HG03196 (cell line): ENCODE data around the gene SLCO4C1.

Experiments
- ATAC-seq: cut with Tn5 transposase; IDR thresholded peaks from one replicate; pipeline ENCODE4 v1.9.1; 2021; ENCODE audit not compliant: unreplicated experiment

SLCO4C1 gene

DNA sequence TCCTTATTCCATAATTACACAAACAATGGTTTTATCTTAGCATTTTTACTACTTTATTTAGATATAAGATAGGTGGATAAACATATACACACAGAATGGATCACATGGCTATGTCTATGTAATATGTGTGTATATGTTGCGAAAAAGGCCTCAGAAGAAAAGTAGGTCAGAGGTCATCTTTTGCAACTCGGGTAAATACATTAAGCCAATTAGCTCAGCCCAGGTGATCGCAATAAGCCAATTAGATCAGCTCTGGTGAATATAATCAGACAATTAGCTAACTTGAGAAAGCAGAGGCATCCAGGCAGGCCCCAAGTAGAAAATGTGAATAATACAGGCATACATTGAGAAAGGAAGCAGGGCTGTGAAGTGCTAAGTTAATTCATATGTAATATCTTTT, 24.3 kb downstream of the SLCO4C1 start:
- ATAC-seq = no peak

DNA sequence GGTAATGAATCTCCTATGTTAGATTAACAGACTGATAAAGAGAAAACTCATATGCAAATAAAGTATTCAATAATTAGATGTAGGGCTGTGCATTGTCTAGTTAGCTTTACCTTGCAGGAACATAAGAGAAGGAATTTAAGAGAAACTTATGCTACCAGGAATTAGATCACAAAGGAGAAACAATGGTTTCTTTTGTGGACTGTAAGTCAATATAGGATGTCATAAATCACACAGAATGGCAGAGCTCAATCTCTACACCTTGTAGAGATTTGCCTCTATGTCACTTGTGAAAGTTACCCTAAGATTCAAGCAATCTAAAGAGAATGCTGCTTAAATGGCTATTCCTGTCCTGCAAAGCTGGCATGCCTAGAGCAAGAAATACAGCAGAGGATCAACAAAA, 26.0 kb downstream of the SLCO4C1 start:
- ATAC-seq = no peak

DNA sequence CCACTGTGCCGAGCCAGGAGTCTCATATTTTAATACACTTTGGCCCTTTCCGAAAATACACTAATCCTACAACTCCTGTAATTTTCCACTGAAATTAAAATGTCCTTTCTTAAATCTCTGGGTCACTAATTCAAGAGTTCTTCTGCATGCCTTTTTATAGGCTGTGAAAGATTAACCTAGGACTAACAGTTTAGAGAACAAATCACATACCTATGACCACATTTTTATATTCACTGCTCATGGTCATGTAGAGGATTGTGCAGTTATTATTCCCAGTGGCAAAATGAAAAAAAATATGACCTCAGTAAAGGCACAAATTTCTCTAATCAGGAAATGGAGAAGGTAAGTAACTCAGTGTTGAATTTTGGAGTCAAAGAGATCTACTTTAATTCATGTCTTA, 33.4 kb downstream of the SLCO4C1 start:
- no peak for ATAC-seq

- no peak for ATAC-seq
Observed at GRCh38 chr5:102249381-102249780, 46.7 kb downstream of the SLCO4C1 start.

- ATAC-seq = no peak
Observed at GRCh38 chr5:102243213-102243612, 52.9 kb downstream of the SLCO4C1 start.

- no peak for ATAC-seq
Observed at GRCh38 chr5:102241809-102242421, 54.2 kb downstream of the SLCO4C1 start.

DNA sequence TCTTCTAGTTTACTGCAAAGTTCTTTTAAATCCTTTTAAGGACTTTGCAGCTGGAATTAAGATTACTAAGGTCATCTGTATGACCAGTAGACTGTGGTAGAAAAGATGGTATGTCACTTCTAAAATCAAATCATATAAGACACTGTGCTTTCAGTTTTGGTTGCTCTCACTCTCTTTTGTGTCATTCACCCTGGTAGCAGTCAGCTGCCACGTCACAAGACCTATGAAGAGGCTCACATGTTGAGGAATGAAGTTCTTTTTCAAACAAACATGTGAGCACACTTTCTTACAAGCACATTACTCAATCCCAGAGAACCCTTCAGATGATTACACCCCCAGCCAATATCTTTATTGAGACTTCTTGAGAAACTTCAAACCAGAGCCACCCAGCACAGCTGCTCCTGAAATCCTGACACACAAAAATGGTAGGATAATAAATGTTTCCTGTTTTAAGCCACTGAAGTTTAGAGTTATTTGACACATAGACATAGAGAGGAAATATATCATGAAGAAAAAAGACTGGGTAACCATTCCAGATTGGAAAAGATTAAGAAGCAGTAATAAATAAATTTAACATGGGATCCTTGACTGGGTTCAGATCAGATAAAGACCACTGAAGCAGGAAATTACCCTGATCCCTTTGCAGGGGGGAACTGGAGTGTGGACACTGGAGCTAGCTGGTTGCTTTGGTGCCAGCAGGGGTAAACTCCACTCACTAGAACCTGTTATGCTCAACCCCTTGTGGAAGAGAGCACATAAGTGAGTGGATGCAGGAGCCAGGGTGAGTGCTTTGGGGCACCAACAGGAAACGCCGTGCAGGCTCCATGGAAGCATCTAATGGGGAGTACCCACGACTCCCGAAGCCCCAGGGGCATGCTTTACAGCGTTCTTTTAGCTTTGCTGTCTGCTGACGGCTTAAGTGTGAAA, 64.1 kb downstream of the SLCO4C1 start:
- peak; percentile 73 for ATAC-seq

GRCh38 chr5:102229685-102230084, 66.4 kb downstream of the SLCO4C1 start:
- no peak for ATAC-seq

DNA sequence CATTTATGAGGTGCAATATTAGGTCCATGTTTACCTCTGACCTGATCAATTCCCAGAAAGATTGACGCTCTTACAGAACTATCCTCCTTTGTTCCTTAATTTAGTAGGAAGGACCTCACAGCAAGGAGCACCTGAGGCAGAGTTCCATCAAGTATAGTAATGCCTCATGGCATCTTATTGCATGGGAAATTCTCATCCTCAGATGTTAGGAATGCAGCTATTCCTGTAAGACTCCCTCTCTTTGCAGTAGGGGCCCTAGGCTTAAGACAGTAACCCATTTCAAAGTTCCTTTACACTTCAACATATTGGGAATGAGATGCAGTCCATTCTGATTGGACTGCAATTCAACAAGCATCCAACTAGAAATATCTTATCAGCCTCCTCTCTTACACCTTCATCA, 69.8 kb downstream of the SLCO4C1 start:
- no peak for ATAC-seq

DNA sequence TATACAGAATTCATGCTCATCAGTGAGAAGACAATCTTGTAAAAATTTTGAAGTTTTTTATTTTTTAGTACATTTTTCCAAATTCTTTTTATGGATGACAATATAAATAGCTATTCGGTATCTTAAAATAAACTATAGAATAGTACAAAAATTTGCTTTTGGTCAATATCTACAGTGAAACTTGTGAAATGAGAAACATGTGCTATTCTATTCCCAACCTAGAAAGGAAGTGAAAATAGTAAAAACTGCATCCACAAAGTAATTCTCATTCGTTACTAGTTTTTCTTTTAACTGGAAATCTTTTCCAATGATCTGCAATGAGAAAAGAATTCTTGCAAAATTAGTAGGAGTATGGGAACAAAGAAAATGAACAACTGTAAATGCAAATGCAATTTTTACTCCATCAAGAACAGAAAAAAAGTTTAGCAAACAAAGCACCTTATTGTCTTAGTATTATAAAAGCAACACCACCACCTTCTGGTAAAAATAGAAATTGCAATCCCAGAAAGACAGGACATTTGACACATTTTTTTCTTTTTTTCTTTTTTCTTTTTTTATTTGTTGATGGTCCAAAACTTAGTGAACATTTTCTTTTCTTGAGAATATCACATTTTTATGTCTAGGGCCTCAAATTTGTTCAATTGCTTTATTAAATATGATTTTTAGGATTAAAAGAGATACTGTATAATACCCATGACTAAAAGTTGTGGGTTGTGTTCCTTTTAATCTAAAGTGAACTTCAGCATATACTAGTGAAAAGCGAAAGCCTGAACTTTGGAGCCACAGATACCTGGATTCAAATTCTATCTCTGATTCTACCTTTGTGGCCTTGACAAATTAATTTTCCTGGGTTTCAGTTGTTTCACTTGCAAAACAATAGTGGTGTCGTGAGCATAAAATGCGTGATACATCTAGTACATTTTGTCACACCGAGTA, 72.3 kb downstream of the SLCO4C1 start:
- no peak for ATAC-seq

DNA sequence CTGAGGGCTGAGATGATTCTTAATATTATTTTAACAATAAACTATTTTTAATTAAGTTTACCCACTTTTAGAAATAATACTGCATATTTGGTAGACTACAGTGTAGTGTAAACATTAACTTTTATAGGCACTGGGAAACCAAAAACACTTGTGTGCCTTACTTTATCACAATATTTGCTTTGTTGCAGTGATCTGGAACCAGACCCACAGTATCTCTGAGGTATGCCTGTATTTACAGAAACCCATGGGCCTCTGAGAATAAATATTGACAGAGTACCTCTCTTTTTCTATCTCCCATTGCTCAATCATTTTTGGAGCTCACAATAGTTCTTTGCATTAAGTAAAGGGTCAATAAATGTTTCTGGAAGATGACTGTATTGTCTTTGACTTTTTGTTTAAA, 73.3 kb downstream of the SLCO4C1 start:
- ATAC-seq = no peak

DNA sequence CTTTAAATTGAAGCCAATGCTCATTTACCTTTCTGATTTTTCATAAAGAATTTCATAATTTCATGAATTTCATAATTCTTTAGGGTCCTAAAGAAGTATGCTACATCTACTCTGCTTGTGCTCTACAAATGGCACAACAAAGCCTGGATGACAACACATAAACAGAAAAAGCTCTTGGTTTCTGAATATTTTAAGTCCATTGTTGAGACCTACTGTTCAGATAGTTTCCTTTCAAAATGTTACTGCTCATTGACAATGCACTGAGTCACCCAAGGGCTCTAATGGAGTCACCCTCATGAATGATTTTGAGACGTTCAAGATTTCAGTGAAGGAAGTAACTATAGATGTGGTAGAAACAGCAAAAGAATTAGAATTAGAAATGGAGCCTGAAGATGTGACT, 74.1 kb downstream of the SLCO4C1 start:
- no peak for ATAC-seq

- ATAC-seq = no peak
Observed at GRCh38 chr5:102218159-102218558, 77.9 kb downstream of the SLCO4C1 start.

DNA sequence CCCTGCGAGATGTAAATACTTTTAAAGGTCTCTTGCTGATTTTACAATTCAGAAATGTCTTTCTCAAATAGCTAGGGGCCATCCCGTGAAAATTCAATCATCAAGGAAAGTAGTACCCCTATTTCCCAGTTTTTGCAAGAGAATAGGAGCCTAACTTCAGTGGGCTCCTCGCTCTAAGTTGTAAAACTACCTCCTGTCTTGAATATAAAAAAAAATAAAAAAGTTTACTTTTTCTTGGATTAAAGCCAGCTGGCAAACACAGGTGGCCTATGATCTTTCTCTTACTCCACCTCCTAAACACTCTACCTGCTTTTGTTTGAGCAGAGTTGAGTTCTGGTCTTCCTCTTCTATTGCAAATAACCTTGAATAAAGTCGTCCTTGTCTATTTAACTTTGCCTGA, 79.4 kb downstream of the SLCO4C1 start:
- ATAC-seq = no peak

DNA sequence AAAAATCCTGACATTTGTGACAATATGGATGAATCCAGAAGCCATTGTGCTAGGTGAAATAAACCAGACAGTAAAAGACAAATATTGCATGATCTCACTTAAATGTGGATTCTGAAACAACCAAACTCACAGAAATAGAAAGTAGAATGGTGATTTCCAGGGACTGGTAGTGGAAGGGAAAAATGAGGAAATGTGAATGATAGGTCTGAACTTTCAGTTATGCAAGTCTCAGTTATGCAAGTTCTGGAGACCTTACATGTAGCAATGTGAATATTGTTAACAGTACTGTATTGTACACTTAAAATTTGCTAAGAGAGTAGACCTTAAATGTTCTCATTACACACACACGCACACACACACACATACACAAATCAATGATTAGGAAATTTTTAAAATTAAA, 84.9 kb downstream of the SLCO4C1 start:
- ATAC-seq = no peak

DNA sequence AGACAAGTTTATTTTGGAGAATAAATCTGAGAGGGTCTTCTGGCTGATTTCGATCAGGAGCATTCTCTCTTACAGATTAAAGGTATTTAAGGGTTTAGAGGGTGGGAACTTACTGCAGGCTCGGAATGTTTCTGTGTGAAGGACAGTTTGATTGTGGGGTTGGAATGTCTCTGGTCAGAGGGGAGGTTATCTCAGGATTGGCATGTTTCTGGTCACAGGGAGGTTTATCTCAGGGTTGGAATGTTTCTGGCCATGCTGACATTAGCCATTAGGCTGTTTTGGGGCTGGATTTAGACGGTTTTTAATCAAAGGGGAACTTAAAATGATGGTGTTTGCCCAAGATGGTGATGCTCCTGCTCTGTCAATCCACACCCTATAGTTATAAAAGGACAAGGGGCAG, 95.2 kb downstream of the SLCO4C1 start:
- ATAC-seq = no peak

- no peak for ATAC-seq
Observed at GRCh38 chr5:102196481-102196880, 99.6 kb downstream of the SLCO4C1 start.
